ENCODE data around the gene TCP11L2.

The TCP11L2 gene

DNA sequence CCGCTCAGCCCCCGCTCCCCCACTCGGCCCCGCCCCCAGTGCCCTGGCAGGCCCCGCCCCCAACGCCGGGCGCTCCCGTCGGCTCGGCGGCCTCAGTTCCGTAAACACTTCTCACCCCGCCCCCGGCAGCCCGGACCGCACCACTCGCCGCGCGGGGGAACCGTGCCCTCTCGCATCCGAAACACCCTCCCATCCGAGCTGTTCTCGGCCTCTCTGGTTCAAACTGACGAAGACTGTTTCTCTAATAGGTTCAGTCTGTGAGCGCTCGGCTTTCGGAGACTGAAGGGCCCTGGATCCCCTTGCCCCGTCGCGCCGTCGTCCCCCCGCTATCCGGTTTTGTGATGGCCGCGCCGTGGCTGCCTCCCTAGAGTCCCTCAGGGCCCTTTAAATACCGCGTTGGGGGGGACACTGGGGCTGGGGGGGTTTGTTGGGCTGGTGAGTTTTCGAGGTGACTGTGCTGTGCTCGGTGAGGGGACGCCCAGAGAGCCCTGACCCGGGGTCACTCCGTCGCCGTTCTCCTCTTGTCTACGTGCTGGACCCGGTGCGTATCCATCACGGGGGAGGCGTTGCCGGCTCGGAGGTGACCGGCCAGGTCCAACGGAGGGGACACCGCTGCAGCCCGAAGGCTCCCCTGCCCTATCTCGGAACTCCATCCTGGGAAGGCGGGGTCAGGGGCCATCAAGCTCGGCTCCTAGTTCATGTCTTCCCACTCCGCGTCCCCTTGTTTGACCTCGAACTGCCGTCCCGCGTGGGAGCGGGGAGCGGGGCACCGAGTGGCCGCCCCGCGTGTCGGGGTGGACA lies at the start of gene TCP11L2:
TSS of gene TCP11L2 (plus strand) at position 333 of the 801 bp plus-strand sequence. CDS start 8,343 bp downstream, outside the sequence.
- peak; percentile 58 to 86 for DNase-seq

DNA sequence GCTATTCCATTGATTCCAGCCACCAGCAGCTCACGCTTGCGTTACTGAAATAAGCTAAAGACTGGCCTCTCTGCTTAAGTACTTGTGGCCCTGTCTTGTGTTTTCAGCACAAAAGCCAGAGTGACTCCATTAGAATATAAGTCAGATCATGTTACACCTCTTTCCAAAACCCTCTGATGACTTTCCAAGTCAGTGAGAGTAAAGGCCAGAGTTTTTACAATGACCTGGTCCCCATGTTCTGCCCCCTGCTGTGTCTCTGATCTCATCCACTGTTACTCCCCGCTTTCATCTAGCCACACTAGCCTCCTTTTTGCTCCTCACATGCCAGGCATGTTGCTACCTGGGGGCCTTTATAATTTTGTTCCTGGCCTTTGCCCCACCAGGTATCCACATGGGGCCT lies 47.8 kb upstream of the TCP11L2 start:
- DNase-seq: no peak

DNA sequence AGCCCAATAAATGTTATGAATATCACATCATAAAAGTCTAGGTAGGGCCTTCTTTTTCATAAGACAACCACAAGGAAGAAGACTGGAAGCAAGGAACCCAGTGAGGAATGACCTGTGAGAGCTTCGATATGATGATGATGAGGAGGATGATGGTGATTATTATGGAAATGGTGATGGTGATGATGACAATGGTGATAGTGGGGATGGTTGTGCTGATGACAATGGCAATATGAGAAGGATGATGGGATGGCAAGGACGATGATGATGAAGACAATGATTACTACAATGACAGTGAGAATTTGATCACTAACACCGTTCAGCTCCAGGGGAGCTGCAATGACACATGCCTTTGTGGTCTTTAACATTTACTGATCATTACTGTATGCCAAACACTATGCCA lies 47.0 kb upstream of the TCP11L2 start:
- no peak for DNase-seq

DNA sequence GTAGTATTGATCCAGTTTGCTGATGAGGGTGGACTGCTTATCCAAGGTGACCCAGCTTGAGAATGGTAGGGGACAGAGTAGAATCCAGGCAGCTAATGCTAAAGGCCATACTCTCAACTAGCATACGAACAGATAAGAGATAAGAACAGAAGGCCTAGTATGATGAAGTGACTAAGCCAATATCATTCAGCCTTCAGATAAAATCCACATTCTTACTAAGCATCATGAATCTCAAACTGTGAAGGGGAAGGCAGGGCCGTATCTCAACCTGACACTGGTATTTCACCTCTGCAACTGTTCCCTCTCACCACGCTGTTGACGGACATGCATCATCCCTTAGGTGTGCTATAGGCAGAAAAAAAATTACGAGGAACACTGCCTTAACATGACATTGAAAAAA lies 46.6 kb upstream of the TCP11L2 start:
- no peak for DNase-seq

DNA sequence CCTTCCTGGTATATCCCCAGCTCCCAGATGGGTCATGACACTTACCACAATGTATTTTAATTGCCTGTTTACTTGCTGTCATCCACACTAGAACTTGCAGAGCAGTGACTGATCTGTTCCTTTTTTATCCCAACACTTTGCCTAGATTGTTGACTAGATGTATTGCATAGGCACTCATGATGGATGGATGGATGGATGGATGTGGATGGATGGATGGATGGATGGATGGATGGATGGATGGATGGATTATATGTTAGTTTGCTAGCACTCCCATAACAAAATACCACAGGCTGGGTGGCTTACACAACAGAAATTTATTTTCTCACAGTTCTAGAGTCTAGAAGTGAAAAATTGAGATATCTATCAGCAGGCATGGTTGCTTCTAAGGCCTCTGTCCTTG lies 46.0 kb upstream of the TCP11L2 start:
- DNase-seq: no peak

DNA sequence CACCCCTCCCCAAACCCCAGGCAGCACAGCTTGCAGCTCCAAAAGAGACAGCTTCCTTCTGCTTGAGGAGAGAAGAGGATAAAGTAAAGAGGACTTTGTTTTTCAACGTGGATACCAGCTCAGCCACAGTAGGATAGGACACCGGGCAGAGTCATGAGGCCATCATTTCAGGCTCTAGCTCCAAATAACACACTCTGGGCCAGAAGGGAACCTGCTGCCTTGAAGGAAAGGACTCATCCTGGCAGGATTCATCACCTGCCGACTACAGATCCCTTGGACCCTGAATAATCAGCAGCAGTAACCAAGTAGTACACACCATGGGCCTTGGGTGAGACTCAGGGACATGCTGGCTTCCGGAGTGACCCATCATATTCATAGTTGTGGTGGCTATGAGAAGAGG lies 44.3 kb upstream of the TCP11L2 start:
- no peak for DNase-seq

DNA sequence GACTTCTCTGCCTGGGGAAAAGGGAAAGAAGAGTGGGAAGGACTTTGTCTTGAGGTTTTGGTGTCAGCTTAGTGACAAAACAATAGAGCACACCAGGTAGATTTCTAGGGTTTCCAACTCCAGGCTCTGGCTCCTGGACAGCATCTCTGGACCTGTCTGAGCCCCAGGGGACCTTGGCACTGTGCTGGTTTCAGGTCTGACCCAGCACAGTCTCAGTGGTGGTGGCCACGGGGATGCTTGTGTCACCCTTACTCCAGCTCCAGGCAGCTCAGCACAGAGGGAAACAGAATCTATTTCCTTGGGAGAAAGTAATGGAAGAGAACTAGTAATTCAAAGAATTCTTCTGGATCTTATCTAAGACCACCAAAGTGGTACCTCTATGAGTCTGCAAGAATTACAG lies 43.6 kb upstream of the TCP11L2 start:
- no peak for DNase-seq

DNA sequence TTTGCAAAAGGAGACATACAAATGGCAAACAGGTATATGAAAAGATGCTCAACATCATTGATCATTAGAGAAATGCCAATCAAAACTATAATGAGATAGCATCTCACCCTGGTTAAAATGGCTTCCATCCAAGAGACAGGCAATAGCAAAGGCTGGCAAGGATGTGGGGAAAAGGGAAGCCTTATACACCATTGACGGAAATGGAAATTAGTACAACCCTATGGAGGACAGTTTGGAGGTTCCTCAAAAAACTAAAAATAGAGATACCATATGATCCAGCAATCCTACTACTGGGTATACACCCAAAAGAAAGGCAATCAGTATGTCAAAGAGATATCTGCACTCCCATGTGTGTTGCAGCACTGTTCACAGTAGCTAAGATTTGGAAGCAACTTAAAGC lies 37.4 kb upstream of the TCP11L2 start:
- DNase-seq: no peak

DNA sequence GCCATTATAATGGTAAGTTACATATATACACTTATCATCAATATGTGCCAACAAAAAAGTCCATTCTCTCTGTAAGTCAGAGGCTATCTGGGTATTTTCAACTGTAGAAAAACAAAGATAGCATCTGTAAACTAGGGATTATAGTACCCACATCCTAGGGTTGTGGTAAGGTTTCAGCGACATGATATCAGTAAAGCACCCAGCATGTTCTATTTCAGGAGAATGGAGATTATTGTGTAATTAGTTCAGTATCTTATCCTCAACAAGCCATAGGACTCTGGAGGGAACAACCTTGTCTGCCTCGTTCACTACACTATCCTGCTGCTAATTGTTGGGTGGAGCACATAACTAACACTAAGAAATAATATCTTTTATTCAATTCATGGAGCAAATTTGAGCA lies 35.0 kb upstream of the TCP11L2 start:
- no peak for DNase-seq

DNA sequence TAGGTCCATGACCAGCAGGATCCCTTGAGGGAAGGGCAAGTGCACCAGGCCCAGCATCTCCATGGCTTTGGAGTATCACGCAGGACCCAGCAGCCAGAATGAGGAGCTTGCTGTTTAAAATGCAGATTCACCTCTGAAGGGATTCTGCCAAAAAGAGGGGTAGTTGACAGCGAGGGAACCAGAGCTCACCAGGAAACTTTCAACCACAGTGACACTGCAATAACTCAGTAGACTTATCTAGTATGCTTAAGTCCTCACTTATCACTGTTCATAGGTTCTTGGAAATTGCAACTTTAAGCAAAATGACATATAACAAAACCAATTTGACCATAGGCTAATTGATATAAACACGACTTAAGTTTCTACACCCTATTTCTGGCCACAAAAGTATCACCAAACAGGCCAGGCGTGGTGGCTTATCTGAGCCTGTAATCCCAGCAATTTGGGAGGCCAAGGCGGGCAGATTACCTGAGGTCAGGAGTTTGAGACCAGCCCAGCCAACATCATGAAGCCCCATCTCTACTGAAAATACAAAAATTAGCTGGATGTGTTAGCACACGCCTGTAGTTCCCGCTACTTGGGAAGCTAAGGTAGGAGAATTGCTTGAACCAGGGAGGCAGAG lies 33.3 kb upstream of the TCP11L2 start:
- no peak for DNase-seq

DNA sequence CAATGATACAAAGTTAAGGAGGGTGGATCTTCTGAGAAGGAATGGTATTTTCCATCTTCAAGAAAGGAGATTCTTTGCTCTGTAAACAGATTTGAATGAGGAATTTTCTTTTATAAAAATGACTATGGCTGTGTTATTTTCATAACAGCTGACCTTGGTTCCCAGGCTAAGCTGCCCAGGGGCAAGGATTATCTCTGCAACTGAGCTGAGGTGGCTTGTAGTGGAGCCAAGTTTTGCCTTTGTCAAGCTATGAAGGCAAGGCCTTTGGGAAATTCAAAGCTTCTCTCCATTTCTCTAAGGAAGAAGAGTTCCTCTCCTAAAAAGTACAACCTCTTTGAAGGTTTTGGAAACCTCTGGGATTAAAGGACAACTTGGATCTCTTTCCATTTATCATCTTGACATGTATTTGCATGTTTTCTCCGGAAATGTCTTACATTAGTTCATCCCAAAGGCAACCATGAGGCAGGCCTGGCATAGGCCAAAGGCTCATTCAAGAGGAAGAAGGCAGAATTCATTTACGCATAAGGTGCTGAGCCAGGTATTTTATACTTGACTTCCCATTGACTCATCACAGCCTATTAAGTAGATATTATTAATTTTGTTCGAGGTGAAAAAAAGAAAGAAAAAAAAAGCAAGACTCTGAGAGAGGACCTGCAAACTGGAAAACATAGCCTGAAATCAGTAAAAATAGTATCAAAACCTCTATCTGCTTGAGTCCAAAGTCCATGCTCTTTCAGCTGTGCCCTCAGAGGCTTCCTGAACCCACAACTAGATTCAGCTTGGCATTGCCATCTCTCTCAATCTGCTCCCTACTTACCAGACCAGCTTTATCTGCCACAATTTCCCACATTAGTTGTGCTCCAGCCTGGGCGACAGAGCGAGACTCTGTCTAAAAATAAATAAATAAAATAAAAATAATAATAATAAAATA lies 30.7 kb upstream of the TCP11L2 start:
- no peak for DNase-seq

DNA sequence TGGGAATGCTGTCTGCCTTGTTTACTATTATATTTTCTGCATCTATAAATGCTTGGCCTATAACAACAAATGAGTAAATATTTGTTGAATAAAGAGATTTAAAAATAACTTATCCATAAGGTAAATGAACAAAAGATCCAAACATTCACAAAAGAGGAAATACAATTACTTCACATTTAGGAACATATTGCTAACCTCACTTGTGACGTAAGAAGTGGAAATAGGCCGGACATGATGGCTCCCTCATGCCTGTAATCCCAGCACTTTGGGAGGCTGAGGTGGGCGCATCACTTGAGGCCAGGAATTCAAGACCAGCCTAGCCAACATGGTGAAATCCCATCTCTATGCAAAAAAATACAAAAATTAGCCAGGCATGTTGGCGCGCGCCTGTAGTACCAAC lies 29.0 kb upstream of the TCP11L2 start:
- DNase-seq: no peak

DNA sequence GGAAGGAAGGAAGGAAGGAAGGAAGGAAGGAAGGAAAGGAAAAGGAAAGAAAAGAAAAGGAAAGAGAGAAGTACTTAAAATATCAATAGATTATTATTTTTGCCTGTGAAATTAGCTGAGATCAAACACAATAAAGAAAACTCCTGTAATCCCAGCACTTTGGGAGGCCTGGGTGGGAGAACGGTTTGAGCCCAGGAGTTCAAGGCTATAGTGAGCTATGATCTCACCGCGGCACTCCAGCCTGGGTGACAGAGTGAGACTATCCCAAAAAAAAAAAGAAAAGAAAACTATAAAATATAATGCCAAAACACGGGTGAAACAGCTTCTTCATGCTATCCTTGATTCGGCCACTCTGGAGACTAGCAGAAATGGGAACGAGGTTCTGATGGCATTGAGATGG lies 28.5 kb upstream of the TCP11L2 start:
- no peak for DNase-seq

DNA sequence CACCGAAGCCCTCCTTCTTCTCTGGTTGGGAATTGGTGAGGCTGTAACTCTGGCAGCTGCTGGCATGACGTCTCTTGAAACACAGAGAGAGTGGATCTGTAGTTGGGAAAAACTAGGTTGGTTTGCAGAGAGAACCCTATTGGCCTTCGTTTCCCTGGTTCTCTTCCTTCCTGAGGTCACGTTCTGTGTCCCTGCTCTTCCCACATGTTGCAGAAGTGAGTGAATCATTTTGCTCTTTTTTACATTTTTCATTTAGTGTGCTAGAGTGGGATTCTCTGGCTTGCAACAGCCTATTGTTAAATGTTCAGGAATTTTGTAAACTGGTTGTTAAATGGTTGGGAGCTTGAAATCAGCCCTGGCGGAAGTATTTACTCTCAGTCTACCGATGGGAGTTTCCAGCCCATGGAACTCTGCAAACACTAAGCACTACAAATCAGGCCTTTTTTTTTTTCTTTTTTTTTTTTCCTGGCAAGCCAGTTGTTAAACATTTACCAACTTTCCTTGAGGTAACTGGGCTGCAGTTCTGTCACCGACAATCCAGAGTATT lies 27.9 kb upstream of the TCP11L2 start:
- no peak for DNase-seq

DNA sequence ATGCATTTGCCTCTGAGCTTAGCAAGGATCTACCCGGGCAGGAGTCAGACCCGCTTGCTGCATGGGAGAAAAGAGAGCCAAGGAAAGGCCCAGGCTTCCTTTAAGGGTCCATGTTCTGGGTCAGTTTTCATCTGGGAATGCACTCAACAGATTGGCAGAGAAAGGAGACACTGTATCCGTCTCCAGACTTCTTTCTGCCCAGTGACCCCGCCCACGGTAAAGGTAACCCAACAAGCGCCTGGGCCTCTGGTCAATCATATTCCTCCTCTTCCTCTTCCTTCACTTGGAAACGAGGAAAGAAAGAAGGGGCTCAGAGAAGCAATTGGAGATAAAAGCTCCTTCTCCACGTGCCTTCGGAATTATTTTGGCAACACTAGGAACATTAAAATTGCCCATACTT lies 27.1 kb upstream of the TCP11L2 start:
- no peak for DNase-seq

DNA sequence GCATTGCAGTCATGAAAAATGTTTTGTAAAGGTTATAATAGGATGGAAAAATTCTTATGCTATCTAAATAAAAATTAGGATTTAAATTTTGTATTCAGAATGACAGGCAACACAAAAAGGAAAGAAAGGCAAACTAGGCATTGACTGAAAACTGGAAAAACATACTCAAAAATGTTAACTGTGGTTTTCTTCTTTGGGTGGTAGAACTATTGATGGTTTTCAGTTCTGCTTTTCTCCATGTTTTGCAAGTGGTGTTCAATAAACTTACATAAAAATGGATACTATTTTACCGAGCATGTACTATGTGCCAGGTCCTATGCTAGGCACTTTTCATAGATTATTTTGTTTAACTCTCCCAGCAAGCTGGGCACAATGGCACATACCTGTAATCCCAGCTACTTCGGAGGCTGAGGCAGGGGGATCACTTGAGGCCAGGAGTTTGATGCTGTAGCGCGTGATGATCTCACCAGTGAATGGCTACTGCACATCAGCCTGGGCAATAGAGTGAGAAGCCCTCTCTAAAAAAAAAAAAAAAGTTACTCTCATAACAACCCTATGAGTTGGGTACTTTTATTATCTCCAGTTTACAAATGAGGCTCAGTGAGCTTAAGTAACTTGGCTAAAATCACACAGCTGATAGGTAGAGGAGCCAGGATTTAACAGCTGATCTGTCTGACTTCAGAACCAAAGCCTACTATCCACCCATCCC lies 26.3 kb upstream of the TCP11L2 start:
- DNase-seq: no peak

DNA sequence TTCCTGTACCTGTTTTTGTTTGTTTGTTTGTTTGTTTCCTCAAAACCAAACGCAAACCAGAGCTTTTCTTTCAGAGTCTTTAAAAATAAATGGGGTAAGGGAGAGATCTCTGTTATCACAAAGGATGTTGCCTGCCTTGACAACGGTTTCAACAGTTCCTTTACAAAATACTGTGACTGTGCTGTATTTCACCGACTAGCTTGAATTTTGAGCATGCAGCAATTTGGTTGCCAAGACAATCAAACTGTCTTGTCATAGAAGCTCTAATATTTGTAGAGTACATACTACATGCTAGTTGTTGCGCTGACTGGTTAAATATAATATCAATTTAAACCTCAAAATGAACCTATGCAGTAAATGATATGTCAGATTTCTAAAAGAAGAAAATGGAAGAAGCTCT lies 22.4 kb upstream of the TCP11L2 start:
- no peak for DNase-seq

DNA sequence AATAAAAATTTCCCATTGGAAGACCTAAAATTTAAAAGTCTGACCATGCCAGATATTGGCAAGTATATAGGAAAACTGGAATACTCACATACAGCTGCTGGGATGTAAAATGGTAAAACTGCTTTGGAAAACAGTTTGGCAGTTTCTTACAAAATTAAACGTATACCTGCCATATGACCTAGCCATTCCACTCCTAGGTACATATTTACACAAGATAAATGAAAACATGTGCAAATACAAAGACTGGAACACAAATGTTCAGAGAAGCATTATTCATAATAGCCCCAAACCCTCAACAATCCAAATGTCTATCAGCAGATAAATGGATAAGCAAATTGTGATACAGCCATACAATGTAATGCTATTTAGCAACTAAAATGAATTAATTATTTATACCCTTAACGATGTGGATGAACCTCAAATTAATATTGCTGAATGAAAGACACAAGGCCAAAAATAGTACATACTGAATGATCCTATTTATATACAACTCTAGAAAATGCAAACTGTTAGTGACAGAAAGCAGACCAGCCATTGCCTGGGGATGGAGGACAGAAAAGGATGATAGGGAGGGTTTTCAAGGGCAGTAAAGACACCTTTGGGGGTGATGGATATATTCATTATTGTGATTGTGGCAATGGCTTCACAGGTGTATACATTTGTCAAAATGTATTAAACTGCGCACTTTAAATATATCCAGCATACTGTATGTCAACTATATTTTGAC lies 21.3 kb upstream of the TCP11L2 start:
- no peak for DNase-seq

DNA sequence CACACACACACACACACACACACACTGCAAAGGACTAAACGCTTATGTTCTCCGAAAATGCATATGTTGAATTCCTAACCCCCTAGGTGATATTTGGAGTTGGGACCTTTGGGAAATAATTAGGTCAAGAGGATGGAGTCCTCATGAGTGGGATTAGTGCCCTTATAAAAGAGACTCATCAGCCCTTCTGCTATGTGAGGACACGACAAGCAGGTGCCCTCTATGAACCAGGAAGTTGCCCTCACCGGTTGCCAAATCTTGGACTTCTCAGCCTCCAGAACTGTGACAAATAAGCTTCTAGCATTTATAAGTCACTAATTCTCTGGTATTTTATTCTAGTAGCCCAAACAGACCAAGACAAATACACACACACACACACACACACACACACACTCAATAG lies 20.7 kb upstream of the TCP11L2 start:
- DNase-seq: no peak

DNA sequence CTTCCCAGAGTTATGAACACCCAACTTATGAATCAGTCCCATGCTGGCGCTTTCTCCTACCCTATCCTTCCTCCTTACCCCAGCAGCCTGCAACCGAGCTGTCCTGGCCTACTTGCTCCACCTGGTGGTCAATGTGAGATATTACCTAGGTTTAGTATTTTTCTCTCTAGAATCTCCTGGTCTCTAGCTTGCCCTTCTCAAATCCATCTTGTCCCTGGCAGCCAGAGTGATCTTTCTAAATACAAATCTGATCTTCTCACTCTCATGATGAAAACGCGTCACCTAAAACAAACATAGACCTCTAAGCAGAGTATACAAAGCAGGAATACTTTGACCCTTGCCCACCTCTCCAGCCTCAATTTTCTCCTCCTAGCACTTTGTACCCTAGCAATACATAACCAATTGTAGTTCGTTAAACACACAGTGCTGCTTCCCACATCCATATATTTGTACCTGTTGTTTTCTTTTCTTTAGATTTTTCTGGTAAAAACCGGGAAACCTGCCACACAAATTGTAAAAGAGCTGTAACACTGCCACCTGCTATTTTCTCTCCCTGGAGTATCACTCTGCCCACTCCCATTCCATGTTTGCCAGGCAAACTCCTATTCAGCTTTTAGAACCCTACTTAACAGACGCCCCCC lies 20.0 kb upstream of the TCP11L2 start:
- no peak for DNase-seq

DNA sequence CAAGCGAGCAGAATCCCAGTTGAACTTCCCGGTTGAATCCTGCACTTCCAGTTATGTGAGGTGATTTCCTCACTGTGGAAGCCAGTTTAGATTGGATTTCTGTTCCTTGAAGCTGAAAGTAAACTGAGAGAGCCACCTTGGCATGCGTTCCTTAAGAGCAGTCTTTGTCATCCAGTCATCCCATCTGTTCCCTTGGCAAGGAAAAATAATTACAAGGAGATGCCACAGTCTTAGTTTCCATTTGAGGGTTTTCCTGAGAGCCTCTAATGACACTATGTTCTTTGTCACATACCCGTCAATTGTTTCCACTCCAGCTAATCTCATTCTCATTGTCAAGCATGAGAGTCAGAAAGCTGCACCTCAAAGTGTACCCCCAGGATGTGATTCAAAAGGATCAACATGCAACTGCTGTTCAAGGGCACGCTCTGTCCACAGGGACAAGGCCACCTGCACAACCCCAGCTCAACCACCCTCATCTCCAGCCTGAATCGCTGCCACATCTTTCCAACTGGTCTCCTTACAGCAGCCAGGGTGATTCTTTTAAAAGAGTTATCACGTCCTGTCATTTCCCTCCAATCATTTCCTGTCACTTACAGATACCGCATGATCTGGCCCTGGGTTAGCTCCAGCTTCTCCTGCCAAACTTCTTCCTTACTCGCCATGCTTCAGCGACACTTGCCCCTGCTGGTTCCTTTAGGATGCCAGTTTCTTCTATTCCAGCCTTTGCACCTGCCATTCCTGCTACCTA lies 18.0 kb upstream of the TCP11L2 start:
- DNase-seq: no peak

Data from NCI-H1930 (cell line).